Posterior cingulate gyrus (tissue), 11 donors: ENCODE results near the gene CORO2B.

Source experiments
- DNase-seq, 10 donors: peaks; one replicate each; pipeline versions ENCODE4 v3.0.0 to v3.0.0-alpha.2; 2020 to 2021; ENCODE audit warnings: mixed read lengths in 3 of 10
- intact Hi-C: fragments of 100-400 bp; cut with DNase I; formaldehyde crosslinking; loops from one replicate; pipeline ENCODE4 v1.15.1; 2023

The CORO2B gene

GRCh38 chr15:68658151-68658550 is 79.4 kb downstream of the CORO2B start:
- DNase-seq, result peak in 8 of 10 donors; percentile 47 to 94 (median 59)
- intact Hi-C loops, result no loop called here

- DNase-seq, result peak in 3 of 10 donors; percentile 16 to 81 (median 81)
- intact Hi-C loops, result no loop called here
Measured at GRCh38 chr15:68658641-68659358, 80.0 kb downstream of the CORO2B start.

- intact Hi-C loops, result no loop called here
- no peak for DNase-seq
Measured at GRCh38 chr15:68663526-68663925, 84.7 kb downstream of the CORO2B start.

- intact Hi-C loops, result no loop called here
- peak in 1 of 10 donors; percentile 41 for DNase-seq
Measured at GRCh38 chr15:68666120-68666811, 87.5 kb downstream of the CORO2B start.

- intact Hi-C loops, result no loop called here
- peak in 2 of 10 donors; percentile 12 to 45 for DNase-seq
Measured at GRCh38 chr15:68666812-68667450, 88.1 kb downstream of the CORO2B start.

GRCh38 chr15:68667800-68668625 is 89.2 kb downstream of the CORO2B start:
- intact Hi-C loops, result no loop called here
- DNase-seq, result peak in 2 of 10 donors; percentile 18 to 75

- peak in 2 of 10 donors; percentile 13 to 80 for DNase-seq
- intact Hi-C loops, result no loop called here
Measured at GRCh38 chr15:68668926-68669600, 90.3 kb downstream of the CORO2B start.

GRCh38 chr15:68672251-68672650 is 93.5 kb downstream of the CORO2B start:
- intact Hi-C loops, result no loop called here
- DNase-seq, result no peak

GRCh38 chr15:68672781-68673205 is 94.0 kb downstream of the CORO2B start:
- intact Hi-C loops, result no loop called here
- peak in 3 of 10 donors; percentile 15 to 83 (median 16) for DNase-seq

- peak in 3 of 10 donors; percentile 13 to 56 (median 18) for DNase-seq
- intact Hi-C loops, result loop anchor here (1.0 kb wide), 2 partner anchors 97 to 116 kb away; partner anchors contain the start of gene CORO2B
Measured at GRCh38 chr15:68674975-68675374, 96.2 kb downstream of the CORO2B start.

GRCh38 chr15:68676011-68676605 is 97.3 kb downstream of the CORO2B start:
- DNase-seq, result peak in 3 of 10 donors; percentile 17 to 84 (median 76)
- intact Hi-C loops, result no loop called here

- intact Hi-C loops, result no loop called here
Measured at GRCh38 chr15:68676926-68677325, 98.1 kb downstream of the CORO2B start.

GRCh38 chr15:68677996-68678395 is 99.2 kb downstream of the CORO2B start:
- peak in 2 of 10 donors; percentile 29 to 43 for DNase-seq
- intact Hi-C loops, result no loop called here

More at GRCh38 chr15:68676926-68677325, 98.1 kb downstream of the CORO2B start:
- peak in 2 of 10 donors; percentile 44 to 64 for DNase-seq

GRCh38 chr15:68678746-68679145 is 100.0 kb downstream of the CORO2B start:
- intact Hi-C loops, result no loop called here
- peak in 2 of 10 donors; percentile 15 to 58 for DNase-seq

- intact Hi-C loops, result no loop called here
Measured at GRCh38 chr15:68679161-68679560, 100.4 kb downstream of the CORO2B start.

GRCh38 chr15:68679961-68680371 is 101.2 kb downstream of the CORO2B start:
- intact Hi-C loops, result loop anchor here (5.0 kb wide), 1 partner anchor 197 kb away; no protein-coding TSS in a partner anchor
- peak; percentile 60 to 97 (median 77) for DNase-seq

More at GRCh38 chr15:68679161-68679560, 100.4 kb downstream of the CORO2B start:
- peak in 2 of 10 donors; percentile 72 to 82 for DNase-seq

- peak in 2 of 10 donors; percentile 21 to 62 for DNase-seq
- intact Hi-C loops, result loop anchor here (5.0 kb wide), 1 partner anchor 197 kb away; no protein-coding TSS in a partner anchor
Measured at GRCh38 chr15:68680756-68681155, 102.0 kb downstream of the CORO2B start.

- DNase-seq, result peak in 2 of 10 donors; percentile 33 to 81
- intact Hi-C loops, result loop anchor here (5.0 kb wide), 1 partner anchor 195 kb away; no protein-coding TSS in a partner anchor
Measured at GRCh38 chr15:68681836-68682235, 103.0 kb downstream of the CORO2B start.

- DNase-seq, result peak in 1 of 10 donors; percentile 55
Measured at GRCh38 chr15:68682330-68682729, 103.5 kb downstream of the CORO2B start.

More at GRCh38 chr15:68682330-68682729, 103.5 kb downstream of the CORO2B start:
- intact Hi-C loops, result loop anchor here (5.0 kb wide), 1 partner anchor 195 kb away; no protein-coding TSS in a partner anchor
